ENCODE measurements around the gene P3H3.
A peak's percentile ranks its signal among the peaks of the same experiment; 100 is the strongest.

P3H3 gene

DNA sequence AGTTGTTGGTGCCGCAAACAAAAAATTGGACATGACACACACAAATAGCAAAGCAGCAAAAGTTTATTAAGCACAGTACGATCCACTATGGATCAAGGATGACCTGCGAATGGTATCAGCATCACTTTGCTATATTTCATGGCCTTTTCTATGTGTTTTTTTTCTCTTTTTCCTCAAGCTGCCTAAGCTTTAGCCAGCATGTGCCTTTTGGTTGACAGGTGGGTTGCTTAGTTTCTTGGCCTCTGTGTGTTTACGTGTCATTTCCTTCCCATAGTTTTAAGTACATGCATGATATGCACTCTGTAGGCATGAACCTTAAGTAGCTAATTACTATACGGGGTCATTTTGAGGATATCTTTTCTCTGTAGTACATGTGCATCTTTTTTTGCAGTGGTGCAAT lies 29.1 kb upstream of the P3H3 start:
- no peak for DNase-seq

DNA sequence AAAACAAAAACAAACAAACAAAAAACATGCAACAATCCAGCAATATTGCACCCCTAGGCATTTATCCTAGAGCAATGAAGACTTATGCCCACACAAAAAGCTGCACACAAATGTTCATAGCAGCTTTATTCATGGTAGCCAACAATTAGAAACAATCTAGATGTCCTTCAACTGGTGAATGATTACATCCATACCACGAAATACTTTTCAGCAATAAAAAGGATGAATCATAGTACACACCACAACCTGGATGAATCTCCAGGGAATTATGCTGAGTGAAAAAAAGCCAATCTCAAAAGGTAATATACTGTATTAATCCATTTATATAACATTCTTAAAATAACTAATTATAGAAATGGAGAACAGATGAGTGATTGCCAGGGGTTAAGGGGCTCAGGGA lies 21.0 kb upstream of the P3H3 start:
- no peak for DNase-seq

DNA sequence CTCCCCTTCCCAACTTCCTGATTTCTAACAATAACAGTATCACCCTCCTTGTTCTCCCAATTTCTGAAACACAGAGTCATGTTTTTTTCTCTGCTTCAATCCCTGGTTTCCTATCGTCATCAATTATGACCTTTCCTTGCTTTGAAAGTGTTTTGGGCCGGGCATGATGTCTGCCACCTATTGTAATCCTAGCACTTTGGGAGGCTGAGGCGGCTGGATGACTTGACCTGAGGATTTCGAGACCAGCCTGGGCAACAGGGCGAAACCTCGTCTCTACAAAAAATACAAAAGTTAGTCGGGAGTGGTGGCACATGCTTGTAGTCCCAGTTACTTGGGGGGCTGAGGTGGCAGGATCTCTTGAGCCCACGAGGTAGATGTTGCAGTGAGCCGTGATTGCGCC lies 19.2 kb upstream of the P3H3 start:
- no peak for DNase-seq

DNA sequence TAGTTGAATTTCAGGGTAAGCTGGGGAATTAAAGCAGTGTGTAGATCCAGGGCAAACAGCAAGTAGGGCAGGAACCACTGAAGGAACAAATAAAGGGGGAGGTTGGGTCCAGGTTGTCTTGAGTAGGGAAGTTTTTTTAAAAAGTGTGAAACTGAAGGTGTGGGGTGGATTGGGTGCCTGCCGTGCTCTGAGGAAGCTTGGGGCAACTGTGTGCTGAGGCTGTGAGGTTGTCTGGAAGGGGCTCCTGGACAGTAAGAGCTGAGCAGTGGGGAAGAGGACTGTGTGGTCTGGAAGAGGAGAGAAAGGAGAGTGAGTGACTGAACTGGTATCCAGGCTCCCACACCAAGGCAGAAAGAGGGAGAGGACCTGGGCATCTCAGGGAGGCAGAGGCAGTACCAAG lies 17.4 kb upstream of the P3H3 start:
- no peak for DNase-seq

DNA sequence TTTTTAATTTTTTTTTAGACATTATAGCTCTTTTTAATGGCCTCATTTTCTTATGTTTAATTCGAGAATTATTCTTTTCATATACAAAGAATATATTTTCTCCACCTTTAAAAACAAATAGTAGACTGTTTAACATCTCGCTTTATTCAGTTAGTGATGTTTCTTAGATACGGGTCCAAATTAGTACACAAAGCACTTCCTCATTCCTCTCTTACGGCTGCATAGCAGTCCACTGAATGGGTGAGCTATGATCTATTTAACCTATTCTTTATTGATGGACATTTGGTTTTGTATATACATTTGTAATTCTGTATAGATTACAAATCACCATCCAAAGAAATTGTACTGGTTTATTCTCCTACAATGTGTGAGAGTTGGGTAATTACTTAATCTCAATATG lies 14.8 kb upstream of the P3H3 start:
- DNase-seq = no peak

DNA sequence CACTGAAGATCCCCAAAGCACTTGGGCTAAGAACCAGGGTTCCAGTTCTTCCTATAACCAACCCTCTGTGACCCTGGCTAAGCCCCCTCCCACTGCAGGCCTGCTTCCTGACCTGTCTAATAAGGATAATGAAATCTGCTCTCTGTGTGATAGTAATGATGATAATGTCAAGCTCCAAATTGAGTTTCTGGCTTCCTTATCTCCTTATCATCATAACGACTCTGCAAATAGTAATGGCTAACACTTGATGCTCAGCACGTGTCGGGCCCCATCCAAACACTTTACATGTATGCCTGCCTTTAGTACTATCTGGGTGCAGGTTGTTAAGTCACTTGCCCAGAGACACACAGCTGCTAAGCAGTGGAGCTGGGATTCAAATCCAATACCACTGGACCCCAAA lies 11.6 kb upstream of the P3H3 start:
- DNase-seq = no peak

DNA sequence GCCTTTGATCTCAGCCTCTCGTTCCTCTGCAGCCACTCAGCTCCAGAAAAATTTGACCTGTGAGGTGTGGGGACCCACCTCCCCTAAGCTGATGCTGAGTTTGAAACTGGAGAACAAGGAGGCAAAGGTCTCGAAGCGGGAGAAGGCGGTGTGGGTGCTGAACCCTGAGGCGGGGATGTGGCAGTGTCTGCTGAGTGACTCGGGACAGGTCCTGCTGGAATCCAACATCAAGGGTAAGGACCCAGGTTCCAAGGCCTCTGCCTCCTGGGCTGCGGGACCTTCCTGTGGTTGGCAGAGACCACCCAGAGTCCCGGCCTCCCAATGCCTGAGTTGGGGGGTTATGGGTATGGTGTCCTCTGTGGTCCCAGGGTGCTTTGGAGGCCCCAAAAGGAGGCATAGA lies 11.1 kb upstream of the P3H3 start:
- DNase-seq = no peak

DNA sequence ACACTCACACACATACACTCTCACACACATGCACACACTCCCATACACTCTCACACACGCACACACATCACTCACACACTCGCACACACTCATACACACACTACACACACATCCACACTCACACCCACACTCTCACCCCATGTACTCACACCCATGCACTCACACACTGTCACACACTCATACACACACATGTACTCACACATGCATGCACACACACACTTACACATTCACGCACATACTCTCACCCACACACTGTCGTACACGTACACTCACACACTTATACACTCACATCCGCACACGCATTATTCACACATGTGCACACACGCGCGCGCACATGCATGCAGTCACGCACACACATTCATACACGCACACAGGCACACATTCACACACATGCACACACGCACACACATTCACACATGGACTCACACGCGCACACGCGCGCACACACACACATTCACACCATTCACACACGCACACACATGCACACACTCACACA lies 10.5 kb upstream of the P3H3 start:
- DNase-seq = no peak

DNA sequence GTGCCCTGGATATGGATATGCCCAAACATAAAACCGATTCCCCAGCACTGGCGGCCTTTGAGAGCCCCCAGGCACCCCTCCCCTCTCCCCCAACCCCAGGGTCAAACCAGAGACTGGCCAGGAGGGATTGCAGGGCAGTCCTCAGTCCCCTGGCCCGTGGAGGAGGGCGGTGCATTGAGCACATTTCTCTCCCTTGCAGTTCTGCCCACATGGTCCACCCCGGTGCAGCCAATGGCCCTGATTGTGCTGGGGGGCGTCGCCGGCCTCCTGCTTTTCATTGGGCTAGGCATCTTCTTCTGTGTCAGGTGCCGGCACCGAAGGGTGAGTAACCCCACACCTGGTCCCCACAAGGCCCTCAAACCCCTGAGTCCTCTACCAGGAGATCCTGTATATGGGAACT lies 10.0 kb upstream of the P3H3 start:
- DNase-seq = no peak

DNA sequence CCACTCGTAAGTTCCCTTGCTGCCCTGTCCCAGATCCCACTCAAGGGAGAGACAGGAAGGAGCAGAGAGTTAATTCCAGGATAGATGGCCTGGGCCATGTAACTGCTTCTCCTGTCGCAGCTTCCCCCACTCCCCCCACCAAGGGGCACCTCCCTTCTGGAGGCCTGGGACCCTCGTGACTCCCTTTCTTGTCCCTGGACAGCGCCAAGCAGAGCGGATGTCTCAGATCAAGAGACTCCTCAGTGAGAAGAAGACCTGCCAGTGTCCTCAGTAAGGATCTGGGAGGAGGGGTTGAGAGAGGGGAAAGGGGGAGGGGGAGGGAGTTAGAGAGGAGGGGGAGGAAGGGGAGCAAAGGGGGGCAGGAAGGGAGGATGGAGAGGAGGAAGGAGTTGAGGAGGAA lies 9.6 kb upstream of the P3H3 start:
- no peak for DNase-seq

DNA sequence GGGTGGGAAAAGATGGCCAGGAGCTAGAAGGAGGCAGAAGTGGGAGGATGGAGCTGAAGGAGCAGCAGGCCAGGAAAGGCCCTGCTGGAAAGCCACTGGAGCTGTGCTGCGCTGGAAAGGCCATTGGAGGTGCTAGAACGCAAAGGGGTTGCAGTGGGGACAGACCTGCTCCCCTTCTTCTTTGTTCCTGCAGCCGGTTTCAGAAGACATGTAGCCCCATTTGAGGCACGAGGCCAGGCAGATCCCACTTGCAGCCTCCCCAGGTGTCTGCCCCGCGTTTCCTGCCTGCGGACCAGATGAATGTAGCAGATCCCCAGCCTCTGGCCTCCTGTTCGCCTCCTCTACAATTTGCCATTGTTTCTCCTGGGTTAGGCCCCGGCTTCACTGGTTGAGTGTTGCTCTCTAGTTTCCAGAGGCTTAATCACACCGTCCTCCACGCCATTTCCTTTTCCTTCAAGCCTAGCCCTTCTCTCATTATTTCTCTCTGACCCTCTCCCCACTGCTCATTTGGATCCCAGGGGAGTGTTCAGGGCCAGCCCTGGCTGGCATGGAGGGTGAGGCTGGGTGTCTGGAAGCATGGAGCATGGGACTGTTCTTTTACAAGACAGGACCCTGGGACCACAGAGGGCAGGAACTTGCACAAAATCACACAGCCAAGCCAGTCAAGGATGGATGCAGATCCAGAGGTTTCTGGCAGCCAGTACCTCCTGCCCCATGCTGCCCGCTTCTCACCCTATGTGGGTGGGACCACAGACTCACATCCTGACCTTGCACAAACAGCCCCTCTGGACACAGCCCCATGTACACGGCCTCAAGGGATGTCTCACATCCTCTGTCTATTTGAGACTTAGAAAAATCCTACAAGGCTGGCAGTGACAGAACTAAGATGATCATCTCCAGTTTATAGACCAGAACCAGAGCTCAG lies 8.8 kb upstream of the P3H3 start:
- no peak for DNase-seq

DNA sequence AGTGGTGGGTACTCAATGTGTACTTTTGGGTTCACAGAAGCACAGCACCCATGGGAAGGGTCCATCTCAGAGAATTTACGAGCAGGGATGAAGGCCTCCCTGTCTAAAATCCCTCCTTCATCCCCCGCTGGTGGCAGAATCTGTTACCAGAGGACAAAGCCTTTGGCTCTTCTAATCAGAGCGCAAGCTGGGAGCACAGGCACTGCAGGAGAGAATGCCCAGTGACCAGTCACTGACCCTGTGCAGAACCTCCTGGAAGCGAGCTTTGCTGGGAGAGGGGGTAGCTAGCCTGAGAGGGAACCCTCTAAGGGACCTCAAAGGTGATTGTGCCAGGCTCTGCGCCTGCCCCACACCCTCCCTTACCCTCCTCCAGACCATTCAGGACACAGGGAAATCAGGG lies 8.0 kb upstream of the P3H3 start:
- DNase-seq = no peak

DNA sequence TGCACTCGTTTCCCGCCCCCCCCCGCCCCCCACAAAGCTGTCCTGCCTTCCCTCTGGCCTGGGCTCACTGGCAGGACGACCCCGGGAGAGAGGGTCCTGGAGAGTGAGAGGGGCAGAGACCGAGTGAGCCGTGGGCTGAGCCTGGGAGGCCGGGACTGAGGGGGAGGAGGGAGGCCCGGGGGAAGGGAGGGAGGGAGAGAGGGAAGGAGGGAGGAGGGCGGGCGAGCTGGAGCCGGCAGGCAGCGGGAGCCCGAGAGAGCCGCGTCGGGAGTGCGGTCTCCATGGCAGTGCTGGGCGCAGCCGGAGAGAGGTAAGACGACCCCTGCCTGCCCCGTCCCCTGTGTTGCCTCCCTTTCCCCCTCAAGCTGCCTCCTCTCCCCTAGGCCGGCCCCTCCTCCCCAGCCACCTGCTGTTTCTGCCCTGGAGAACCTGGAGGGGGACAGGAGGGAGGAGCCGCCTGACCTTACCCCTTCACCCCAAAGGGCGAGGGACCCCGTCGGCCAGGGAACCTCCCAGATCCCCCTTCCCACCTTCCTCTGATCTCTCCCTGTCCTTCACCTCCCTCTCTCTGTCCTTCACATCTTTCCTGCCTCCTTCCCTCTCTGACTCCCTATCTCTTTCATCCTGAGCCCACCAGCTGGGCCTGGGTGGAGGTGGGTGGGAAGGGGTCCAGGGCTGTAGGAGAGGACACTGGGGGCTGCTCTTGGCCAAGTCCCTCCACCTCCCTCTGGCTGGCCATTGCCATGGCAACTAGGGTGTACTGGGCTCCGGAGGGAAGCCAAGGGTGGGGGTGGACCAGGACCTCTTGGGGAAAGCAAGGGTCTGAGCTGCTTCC lies 6.4 kb upstream of the P3H3 start, which contains the start of gene GPR162:
Gene GPR162 (plus strand): TSS at position 231 of the 835 bp plus-strand sequence. CDS start 2,078 bp downstream, outside the sequence.
- DNase-seq = peak; percentile 34

DNA sequence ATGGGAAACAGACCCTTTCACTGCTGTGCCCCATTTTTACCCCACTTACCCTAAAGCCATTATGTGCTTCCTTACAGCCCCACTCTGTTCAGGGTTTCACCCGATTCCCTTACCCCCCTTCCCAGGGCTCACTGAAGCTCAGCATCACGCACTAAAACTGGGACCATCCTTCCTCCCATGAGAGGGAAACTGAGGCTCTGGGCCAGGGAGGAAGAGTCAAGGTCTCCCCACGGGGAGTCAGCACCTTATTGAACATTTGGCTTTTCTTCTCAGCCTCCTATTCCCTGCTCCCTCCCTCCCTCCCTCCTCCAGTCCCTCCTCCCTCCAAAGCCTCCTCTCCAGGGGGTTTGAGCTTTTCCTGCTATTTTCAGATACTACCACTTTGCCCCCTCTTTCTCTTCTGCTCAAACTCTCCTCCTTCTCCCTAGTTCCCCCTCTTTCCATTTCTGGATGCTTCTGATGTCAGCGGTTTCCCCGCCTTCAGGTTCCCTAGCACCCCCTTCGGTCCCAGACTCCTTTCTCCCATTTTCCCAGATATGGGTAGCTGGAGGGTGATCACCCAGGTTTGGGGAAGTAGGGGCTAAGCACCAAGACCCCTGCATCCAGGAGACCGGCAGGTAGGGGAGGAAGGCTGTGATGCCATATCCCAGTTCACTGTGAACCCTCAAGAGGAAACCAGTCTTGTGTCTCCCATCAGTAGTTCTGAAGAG lies 5.6 kb upstream of the P3H3 start:
- DNase-seq = no peak

DNA sequence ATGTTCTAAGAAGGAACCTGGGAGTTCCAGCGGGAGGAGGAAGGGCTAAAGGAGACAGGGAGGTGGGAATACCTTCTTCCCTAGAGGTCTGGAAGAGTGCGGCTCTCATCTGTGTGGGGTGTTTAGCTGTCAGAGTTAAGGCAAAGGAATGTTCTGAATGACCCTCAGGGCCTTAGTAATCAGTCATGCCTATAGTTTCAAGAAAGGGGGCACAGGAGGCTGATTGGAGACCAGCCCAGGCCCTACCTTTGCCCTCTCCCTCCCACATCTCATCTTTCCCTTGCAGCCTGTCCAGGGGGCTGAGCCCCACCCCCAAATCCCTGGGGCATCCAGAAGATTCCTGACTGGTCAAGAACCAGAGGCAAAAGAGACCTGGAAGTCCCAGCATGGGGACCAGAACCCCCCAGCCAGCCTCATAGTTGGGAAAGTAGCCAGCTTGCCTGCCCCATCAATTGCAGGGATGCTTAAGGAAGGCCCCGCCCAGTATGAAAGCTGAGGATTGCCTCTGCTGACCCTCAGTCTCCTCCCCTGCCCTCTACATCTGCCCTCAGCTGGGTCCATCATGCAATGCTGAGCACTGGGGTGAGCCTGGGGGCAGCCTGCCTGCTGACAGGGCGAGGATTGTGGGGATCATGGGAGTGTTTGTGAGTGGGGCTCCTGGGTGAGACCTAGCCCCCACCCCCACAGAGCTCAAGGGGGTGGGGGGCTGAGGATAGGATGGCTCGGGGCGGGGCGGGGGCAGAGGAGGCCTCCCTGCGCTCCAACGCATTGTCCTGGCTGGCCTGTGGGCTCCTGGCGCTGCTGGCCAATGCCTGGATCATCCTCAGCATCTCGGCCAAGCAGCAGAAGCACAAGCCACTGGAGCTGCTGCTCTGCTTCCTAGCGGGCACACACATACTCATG lies 4.8 kb upstream of the P3H3 start:
- DNase-seq = no peak

DNA sequence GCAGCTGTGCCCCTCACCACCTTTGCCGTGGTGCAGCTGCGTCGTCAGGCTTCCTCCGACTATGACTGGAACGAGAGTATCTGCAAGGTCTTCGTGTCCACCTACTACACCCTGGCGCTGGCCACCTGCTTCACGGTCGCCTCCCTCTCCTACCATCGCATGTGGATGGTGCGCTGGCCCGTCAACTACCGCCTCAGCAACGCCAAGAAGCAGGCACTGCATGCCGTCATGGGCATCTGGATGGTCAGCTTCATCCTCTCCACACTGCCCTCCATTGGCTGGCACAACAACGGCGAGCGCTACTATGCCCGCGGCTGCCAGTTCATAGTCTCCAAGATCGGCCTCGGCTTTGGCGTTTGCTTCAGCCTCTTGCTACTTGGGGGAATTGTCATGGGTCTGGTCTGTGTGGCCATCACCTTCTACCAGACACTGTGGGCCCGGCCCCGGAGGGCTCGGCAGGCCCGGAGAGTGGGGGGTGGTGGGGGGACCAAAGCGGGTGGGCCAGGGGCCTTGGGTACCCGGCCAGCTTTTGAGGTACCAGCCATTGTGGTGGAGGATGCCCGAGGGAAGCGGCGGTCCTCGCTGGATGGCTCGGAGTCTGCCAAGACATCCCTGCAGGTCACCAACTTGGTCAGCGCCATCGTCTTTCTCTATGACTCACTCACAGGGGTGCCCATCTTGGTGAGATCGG lies 4.0 kb upstream of the P3H3 start:
- no peak for DNase-seq

DNA sequence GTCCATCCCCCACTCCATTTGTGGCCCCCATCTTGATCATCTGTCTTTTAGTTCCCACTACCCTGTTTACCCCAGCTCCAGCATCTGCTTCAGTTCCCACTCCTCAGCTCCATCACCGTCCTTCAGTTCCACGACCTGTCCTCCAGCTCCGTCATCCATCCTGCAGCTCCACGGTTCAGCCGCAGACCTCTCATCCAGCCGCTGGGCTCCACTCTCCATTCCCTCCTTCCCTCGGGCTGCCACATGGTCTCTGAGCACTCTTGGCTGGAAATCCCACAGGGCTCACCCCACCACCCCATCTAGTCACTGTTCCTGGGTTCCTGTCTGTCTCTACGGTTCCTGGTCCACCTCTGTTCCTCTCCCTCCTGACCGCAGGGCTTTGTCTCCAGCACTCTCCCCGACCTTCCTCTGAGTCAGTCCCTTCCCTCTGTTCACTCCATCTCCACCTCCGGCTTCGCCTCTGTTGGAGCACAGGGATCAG lies 3.3 kb upstream of the P3H3 start:
- DNase-seq = no peak

DNA sequence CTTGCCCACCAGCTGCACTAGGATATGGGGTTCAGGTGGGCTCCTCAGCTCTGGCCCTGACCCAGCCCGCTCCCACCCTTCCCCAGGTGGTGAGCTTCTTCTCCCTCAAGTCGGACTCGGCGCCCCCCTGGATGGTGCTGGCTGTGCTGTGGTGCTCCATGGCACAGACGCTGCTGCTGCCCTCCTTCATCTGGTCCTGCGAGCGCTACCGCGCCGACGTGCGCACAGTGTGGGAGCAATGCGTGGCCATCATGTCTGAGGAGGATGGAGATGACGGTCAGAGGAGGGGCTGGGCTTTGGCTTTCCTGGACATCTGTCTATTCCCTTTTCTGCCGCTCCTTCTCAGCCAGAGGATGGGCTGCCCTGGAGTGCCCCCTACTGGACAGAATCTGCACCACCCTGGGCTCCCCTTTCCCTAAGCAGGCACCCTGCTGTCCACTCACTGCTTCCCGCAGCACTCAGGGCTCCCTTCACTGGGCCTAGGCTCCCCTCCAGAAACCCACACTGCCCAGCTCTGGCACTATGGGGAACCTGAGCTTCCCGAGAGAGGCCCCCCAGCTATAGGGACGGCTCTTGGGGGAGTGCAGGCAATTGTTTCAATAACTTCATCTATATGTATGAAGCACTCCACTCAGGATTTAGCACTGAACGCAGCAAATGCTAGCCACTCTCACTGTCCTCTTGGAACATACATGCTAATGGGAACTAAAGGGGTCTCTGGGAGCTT lies 2.6 kb upstream of the P3H3 start:
- peak; percentile 88 for DNase-seq

DNA sequence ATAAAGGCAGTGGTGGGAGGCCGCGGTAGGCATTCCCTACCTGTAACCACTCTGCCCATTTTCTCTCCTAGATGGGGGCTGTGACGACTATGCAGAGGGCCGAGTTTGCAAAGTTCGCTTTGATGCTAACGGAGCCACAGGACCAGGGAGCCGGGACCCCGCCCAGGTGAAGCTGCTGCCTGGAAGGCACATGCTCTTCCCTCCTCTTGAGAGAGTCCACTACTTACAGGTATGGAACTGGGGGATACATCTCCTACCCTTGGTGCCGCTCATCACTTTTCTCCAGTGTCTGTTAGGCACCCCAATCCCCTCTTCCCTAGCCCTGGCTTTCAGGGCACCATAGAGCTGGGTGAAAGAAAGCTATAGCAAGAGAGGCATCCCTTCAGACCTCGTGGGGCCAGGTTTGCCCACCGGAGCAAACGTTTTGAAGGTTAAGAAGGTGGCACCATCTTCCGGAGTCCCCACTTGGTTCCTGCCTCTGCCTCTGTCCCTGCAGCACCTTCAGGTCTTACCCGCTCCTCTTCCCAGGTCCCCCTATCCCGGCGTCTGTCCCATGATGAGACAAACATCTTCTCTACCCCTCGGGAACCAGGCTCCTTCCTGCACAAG lies 2.0 kb upstream of the P3H3 start:
- DNase-seq = no peak
